Liver (tissue), 9 donors: Measurements from ENCODE around the gene OSBPL10. TPM values are rescaled to one million over a fixed set of nuclear protein-coding genes. Genes with fewer than 3 reads are reported as not detected.

Experiments
- DNase-seq: peaks from one replicate; pipeline ENCODE4 v3.0.0-alpha.2; 2017; ENCODE audit warnings: low spot score
- H3K27ac ChIP-seq, 2 donors: one replicate each; pipeline ENCODE4 v1.7.0; 2013; ENCODE audit warnings: inconsistent platforms in 2 of 2, low read length in 2 of 2, control low read depth in 1 of 2, low read depth in 1 of 2, mild to moderate bottlenecking in 1 of 2
- H3K27me3 ChIP-seq, 4 donors: one replicate each; pipeline versions ENCODE4 v1.6.1 to v1.7.0; 2013; ENCODE audit warnings: low read length in 3 of 4, inconsistent platforms in 1 of 4, mild to moderate bottlenecking in 1 of 4, moderate library complexity in 1 of 4; ENCODE audit not compliant: control insufficient read depth in 4 of 4, insufficient read depth in 4 of 4
- H3K36me3 ChIP-seq, 4 donors: one replicate each; pipeline versions ENCODE4 v1.6.1 to v1.7.0; 2013; ENCODE audit warnings: low read length in 3 of 4, mild to moderate bottlenecking in 3 of 4, low read depth in 1 of 4, moderate library complexity in 1 of 4; ENCODE audit not compliant: control insufficient read depth in 4 of 4, insufficient read depth in 3 of 4
- H3K4me1 ChIP-seq, 4 donors: one replicate each; pipeline versions ENCODE4 v1.6.1 to v1.7.0; 2013; ENCODE audit warnings: low read length in 3 of 4, mild to moderate bottlenecking in 3 of 4, moderate library complexity in 1 of 4; ENCODE audit not compliant: control insufficient read depth in 4 of 4, insufficient read depth in 4 of 4
- H3K4me3 ChIP-seq, 3 donors: one replicate each; pipeline versions ENCODE4 v1.6.1 to v1.7.0; 2013; ENCODE audit warnings: low read length in 3 of 3, control low read depth in 1 of 3, low read depth in 1 of 3, mild to moderate bottlenecking in 1 of 3
- H3K9ac ChIP-seq, 2 donors: one replicate each; pipeline ENCODE4 v1.7.0; 2013; ENCODE audit warnings: low read length in 2 of 2, mild to moderate bottlenecking in 2 of 2, moderate library complexity in 2 of 2, control low read depth in 1 of 2, low read depth in 1 of 2
- H3K9me3 ChIP-seq, 4 donors: one replicate each; pipeline versions ENCODE4 v1.6.1 to v1.7.0; 2013; ENCODE audit warnings: low read length in 3 of 4; ENCODE audit not compliant: control insufficient read depth in 4 of 4
- EGR1 ChIP-seq, 2 donors: IDR thresholded peaks; 2 replicates each; pipeline ENCODE4 v1.6.1; 2016 to 2018; ENCODE audit warnings: antibody characterized with exemption in 2 of 2, low read depth in 2 of 2
- FOXA1 ChIP-seq: IDR thresholded peaks from 2 replicates; pipeline ENCODE4 v1.6.1; 2016; ENCODE audit warnings: antibody characterized with exemption
- FOXA2 ChIP-seq: IDR thresholded peaks from 2 replicates; pipeline ENCODE4 v1.6.1; 2016; ENCODE audit warnings: antibody characterized with exemption
- GABPA ChIP-seq, 2 donors: IDR thresholded peaks in 1 of 2; conservative IDR thresholded peaks in 1 of 2; 2 replicates each; pipeline ENCODE4 v1.6.1; 2016; ENCODE audit warnings: antibody characterized with exemption in 2 of 2, mild to moderate bottlenecking in 1 of 2, moderate library complexity in 1 of 2
- HNF4A ChIP-seq, 2 donors: conservative IDR thresholded peaks; 2 replicates each; pipeline ENCODE4 v1.6.1; 2016; ENCODE audit warnings: antibody characterized with exemption in 2 of 2, mild to moderate bottlenecking in 2 of 2
- HNF4G ChIP-seq: IDR thresholded peaks from 2 replicates; pipeline ENCODE4 v1.6.1; 2016; ENCODE audit warnings: antibody characterized with exemption
- JUND ChIP-seq, 2 donors: IDR thresholded peaks; 2 replicates each; pipeline ENCODE4 v1.6.1; 2016; ENCODE audit warnings: antibody characterized with exemption in 2 of 2
- NR2F2 ChIP-seq: IDR thresholded peaks from 2 replicates; pipeline ENCODE4 v1.6.1; 2016; ENCODE audit warnings: antibody characterized with exemption
- RAD21 ChIP-seq, 2 donors: IDR thresholded peaks; 2 replicates each; pipeline ENCODE4 v1.6.1; 2016; ENCODE audit warnings: antibody characterized with exemption in 2 of 2, mild to moderate bottlenecking in 2 of 2
- RXRA ChIP-seq, 2 donors: IDR thresholded peaks; 2 replicates each; pipeline ENCODE4 v1.6.1; 2017 to 2018; ENCODE audit warnings: antibody characterized with exemption in 2 of 2, mild to moderate bottlenecking in 1 of 2
- SP1 ChIP-seq: IDR thresholded peaks from 2 replicates; pipeline ENCODE4 v1.6.1; 2018; ENCODE audit warnings: antibody characterized with exemption, mild to moderate bottlenecking
- TAF1 ChIP-seq: conservative IDR thresholded peaks from 2 replicates; pipeline ENCODE4 v1.6.1; 2016; ENCODE audit warnings: antibody characterized with exemption, mild to moderate bottlenecking
- YY1 ChIP-seq: IDR thresholded peaks from 2 replicates; pipeline ENCODE4 v1.6.1; 2016; ENCODE audit warnings: antibody characterized with exemption, mild to moderate bottlenecking
- polyA plus RNA-seq, 2 donors: library from polyadenylated mRNA; stranded (reverse) in 1 of 2; unstranded in 1 of 2; fragments of 200-250 nt in 1 of 2; fragments of >200 nt in 1 of 2; fragmentation: Nextera tagmentation in 1 of 2; extraction: Ambion mirVana in 1 of 2; gene quantifications; one replicate each; pipeline versions ENCODE4 v1.2.1 to v1.2.3, GENCODE V29; 2013 to 2015
- total RNA-seq, 2 donors: library from RNA; depleted of rRNA; stranded (reverse); fragments of >200 nt; gene quantifications; one replicate each; pipeline ENCODE4 v1.2.3, GENCODE V29; 2014
- TF ChIP-seq, protein P1 (sequence below): fragments of 150-350 bp; IDR thresholded peaks from 2 replicates; pipeline ENCODE4 v1.5.1; 2017; ENCODE audit warnings: improper control_type of control experiment, low read depth, low read length; ENCODE audit not compliant: missing input control
- TF ChIP-seq, protein P2 (sequence below): IDR thresholded peaks from 2 replicates; pipeline ENCODE4 v1.6.1; 2016; ENCODE audit warnings: antibody characterized with exemption
- TF ChIP-seq, protein P3 (sequence below): IDR thresholded peaks from 2 replicates; pipeline ENCODE4 v1.6.1; 2016; ENCODE audit warnings: antibody characterized with exemption
- TF ChIP-seq, protein P4 (sequence below): IDR thresholded peaks from 2 replicates; pipeline ENCODE4 v1.6.1; 2016; ENCODE audit warnings: antibody characterized with exemption
- TF ChIP-seq, protein P5 (sequence below): IDR thresholded peaks from 2 replicates; pipeline ENCODE4 v1.6.1; 2016; ENCODE audit warnings: antibody characterized with exemption, mild to moderate bottlenecking
- donor health status: healthy.
- donor health status: healthy.
- donor health status: healthy.
- donor health status: healthy.
- donor health status: healthy.

Gene OSBPL10
- total and polyA plus RNA-seq, 4 donors = 0.75 to 4.0 (median 1.7) TPM

DNA sequence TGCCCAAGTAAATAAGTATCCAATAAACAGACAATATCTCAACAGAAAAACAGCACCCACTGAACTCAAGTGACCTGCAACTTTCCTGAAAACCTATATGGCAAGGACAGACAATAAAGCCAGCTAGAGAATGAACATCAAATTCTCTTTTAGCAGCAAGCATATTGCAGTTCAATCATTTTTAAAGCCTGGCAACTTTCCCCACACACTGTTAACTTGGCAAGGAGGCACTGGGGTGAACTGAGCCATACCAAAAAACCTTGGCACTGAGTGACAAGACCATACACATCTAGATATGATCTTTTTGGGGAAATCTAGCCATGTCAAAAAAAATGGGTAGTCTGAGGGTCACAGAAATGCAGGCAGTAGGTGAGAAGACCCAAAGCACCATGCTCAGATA, 273.8 kb downstream of the OSBPL10 start:
- Histone ChIP-seq H3K9ac (no peak overlapping the region), H3K9me3 (no peaks in the 10 kb centered on the region), H3K36me3 (no peaks in the 10 kb centered on the region), H3K27me3 (no peaks in the 10 kb centered on the region), H3K27ac (no peak overlapping the region), H3K4me3 (no peak overlapping the region), H3K4me1 (no peaks in the 10 kb centered on the region)
- TF ChIP-seq RAD21 (IDR thresholded peaks at IDR 0.05) (no peak), HNF4A (conservative IDR thresholded peaks at IDR 0.05) (no peak), RXRA (IDR thresholded peaks at IDR 0.05) (no peak), JUND (IDR thresholded peaks at IDR 0.05) (no peak), YY1 (no peak), EGR1 (IDR thresholded peaks at IDR 0.05; ENCODE audit: low read depth in 2 of 2) (no peak), FOXA1 (no peak), HNF4G (no peak), FOXA2 (no peak), GABPA (IDR thresholded peaks at IDR 0.05 in 1 of 2, conservative IDR thresholded peaks at IDR 0.05 in 1 of 2) (no peak), TAF1 (no peak), NR2F2 (no peak), SP1 (no peak)
- TF ChIP-seq, protein P1, sequence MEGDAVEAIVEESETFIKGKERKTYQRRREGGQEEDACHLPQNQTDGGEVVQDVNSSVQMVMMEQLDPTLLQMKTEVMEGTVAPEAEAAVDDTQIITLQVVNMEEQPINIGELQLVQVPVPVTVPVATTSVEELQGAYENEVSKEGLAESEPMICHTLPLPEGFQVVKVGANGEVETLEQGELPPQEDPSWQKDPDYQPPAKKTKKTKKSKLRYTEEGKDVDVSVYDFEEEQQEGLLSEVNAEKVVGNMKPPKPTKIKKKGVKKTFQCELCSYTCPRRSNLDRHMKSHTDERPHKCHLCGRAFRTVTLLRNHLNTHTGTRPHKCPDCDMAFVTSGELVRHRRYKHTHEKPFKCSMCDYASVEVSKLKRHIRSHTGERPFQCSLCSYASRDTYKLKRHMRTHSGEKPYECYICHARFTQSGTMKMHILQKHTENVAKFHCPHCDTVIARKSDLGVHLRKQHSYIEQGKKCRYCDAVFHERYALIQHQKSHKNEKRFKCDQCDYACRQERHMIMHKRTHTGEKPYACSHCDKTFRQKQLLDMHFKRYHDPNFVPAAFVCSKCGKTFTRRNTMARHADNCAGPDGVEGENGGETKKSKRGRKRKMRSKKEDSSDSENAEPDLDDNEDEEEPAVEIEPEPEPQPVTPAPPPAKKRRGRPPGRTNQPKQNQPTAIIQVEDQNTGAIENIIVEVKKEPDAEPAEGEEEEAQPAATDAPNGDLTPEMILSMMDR = no peak
- TF ChIP-seq, protein P2, sequence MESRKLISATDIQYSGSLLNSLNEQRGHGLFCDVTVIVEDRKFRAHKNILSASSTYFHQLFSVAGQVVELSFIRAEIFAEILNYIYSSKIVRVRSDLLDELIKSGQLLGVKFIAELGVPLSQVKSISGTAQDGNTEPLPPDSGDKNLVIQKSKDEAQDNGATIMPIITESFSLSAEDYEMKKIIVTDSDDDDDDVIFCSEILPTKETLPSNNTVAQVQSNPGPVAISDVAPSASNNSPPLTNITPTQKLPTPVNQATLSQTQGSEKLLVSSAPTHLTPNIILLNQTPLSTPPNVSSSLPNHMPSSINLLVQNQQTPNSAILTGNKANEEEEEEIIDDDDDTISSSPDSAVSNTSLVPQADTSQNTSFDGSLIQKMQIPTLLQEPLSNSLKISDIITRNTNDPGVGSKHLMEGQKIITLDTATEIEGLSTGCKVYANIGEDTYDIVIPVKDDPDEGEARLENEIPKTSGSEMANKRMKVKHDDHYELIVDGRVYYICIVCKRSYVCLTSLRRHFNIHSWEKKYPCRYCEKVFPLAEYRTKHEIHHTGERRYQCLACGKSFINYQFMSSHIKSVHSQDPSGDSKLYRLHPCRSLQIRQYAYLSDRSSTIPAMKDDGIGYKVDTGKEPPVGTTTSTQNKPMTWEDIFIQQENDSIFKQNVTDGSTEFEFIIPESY = no peak
- TF ChIP-seq, protein P3, sequence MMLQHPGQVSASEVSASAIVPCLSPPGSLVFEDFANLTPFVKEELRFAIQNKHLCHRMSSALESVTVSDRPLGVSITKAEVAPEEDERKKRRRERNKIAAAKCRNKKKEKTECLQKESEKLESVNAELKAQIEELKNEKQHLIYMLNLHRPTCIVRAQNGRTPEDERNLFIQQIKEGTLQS = no peak
- TF ChIP-seq, protein P4, sequence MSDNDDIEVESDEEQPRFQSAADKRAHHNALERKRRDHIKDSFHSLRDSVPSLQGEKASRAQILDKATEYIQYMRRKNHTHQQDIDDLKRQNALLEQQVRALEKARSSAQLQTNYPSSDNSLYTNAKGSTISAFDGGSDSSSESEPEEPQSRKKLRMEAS = no peak
- TF ChIP-seq, protein P5, sequence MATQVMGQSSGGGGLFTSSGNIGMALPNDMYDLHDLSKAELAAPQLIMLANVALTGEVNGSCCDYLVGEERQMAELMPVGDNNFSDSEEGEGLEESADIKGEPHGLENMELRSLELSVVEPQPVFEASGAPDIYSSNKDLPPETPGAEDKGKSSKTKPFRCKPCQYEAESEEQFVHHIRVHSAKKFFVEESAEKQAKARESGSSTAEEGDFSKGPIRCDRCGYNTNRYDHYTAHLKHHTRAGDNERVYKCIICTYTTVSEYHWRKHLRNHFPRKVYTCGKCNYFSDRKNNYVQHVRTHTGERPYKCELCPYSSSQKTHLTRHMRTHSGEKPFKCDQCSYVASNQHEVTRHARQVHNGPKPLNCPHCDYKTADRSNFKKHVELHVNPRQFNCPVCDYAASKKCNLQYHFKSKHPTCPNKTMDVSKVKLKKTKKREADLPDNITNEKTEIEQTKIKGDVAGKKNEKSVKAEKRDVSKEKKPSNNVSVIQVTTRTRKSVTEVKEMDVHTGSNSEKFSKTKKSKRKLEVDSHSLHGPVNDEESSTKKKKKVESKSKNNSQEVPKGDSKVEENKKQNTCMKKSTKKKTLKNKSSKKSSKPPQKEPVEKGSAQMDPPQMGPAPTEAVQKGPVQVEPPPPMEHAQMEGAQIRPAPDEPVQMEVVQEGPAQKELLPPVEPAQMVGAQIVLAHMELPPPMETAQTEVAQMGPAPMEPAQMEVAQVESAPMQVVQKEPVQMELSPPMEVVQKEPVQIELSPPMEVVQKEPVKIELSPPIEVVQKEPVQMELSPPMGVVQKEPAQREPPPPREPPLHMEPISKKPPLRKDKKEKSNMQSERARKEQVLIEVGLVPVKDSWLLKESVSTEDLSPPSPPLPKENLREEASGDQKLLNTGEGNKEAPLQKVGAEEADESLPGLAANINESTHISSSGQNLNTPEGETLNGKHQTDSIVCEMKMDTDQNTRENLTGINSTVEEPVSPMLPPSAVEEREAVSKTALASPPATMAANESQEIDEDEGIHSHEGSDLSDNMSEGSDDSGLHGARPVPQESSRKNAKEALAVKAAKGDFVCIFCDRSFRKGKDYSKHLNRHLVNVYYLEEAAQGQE = no peak
- DNase-seq = no peak
